H9 (cell line): Measurements from ENCODE around the gene ADGRB3. TPM values are rescaled to one million over a fixed set of nuclear protein-coding genes. Genes with fewer than 3 reads are reported as not detected.

Source experiments
- DNase-seq: peaks from one replicate; pipeline ENCODE4 v3.0.0-alpha.2; 2017
- H2AFZ ChIP-seq: one replicate; pipeline ENCODE4 v1.6.1; 2013; ENCODE audit warnings: mild to moderate bottlenecking, low read length, control low read depth, moderate library complexity
- H2AK5ac ChIP-seq: 2 replicates; pipeline ENCODE4 v1.6.1; 2013; ENCODE audit warnings: low read length, control low read depth, mixed read lengths; ENCODE audit not compliant: insufficient read length
- H2BK120ac ChIP-seq: one replicate; pipeline ENCODE4 v1.6.1; 2013; ENCODE audit warnings: low read depth, mild to moderate bottlenecking, low read length, control low read depth, inconsistent platforms; ENCODE audit not compliant: poor library complexity, severe bottlenecking
- H2BK12ac ChIP-seq: 2 replicates; pipeline ENCODE4 v1.6.1; 2013; ENCODE audit warnings: low read length, control low read depth, mixed read lengths, low read depth; ENCODE audit not compliant: insufficient read length
- H2BK15ac ChIP-seq: 2 replicates; pipeline ENCODE4 v1.6.1; 2013; ENCODE audit warnings: low read depth, low read length, control low read depth
- H2BK20ac ChIP-seq: one replicate; pipeline ENCODE4 v1.6.1; 2013; ENCODE audit warnings: low read depth, mild to moderate bottlenecking, low read length, control low read depth, inconsistent platforms; ENCODE audit not compliant: poor library complexity, severe bottlenecking
- H2BK5ac ChIP-seq: 2 replicates; pipeline ENCODE4 v1.6.1; 2013; ENCODE audit warnings: low read length, control low read depth, mixed read lengths; ENCODE audit not compliant: insufficient read length
- H3K14ac ChIP-seq: 2 replicates; pipeline ENCODE4 v1.6.1; 2013; ENCODE audit warnings: low read length, control low read depth; ENCODE audit not compliant: insufficient read depth
- H3K18ac ChIP-seq: 2 replicates; pipeline ENCODE4 v1.6.1; 2013; ENCODE audit warnings: low read depth, mild to moderate bottlenecking, mixed read lengths, low read length, control low read depth; ENCODE audit not compliant: insufficient read length
- H3K23ac ChIP-seq: 2 replicates; pipeline ENCODE4 v1.6.1; 2013; ENCODE audit warnings: low read length, control low read depth, mixed read lengths, low read depth; ENCODE audit not compliant: insufficient read length
- H3K23me2 ChIP-seq: 2 replicates; pipeline ENCODE4 v1.6.1; 2013; ENCODE audit warnings: low read depth, mild to moderate bottlenecking, mixed read lengths, low read length, control low read depth; ENCODE audit not compliant: insufficient read length, poor library complexity, severe bottlenecking
- H3K27ac ChIP-seq: 2 replicates; pipeline ENCODE4 v1.5.1; 2013; ENCODE audit warnings: low read length, control low read depth, mixed read lengths, low read depth; ENCODE audit not compliant: insufficient read length
- H3K27me3 ChIP-seq: 2 replicates; pipeline ENCODE4 v1.6.1; 2013; ENCODE audit warnings: low read length, control low read depth, inconsistent platforms; ENCODE audit not compliant: insufficient read depth
- H3K4ac ChIP-seq: 2 replicates; pipeline ENCODE4 v1.6.1; 2013; ENCODE audit warnings: low read depth, mild to moderate bottlenecking, control low read depth, inconsistent platforms, low read length, moderate library complexity
- H3K4me1 ChIP-seq: 2 replicates; pipeline ENCODE4 v1.6.1; 2013; ENCODE audit warnings: low read length, control low read depth, inconsistent platforms; ENCODE audit not compliant: insufficient read depth
- H3K4me2 ChIP-seq: 2 replicates; pipeline ENCODE4 v1.6.1; 2013; ENCODE audit warnings: low read length, control low read depth, mixed read lengths; ENCODE audit not compliant: insufficient read length, insufficient read depth
- H3K56ac ChIP-seq: 2 replicates; pipeline ENCODE4 v1.6.1; 2013; ENCODE audit warnings: low read depth, mild to moderate bottlenecking, mixed read lengths, low read length, control low read depth; ENCODE audit not compliant: insufficient read length
- H3K79me1 ChIP-seq: 2 replicates; pipeline ENCODE4 v1.6.1; 2013; ENCODE audit warnings: low read depth, mild to moderate bottlenecking, moderate library complexity, low read length, control low read depth, inconsistent platforms; ENCODE audit not compliant: insufficient read depth, poor library complexity, severe bottlenecking
- H3K79me2 ChIP-seq: 2 replicates; pipeline ENCODE4 v1.6.1; 2013; ENCODE audit warnings: low read length, control low read depth, inconsistent platforms; ENCODE audit not compliant: insufficient read depth
- H3K9ac ChIP-seq: 2 replicates; pipeline ENCODE4 v1.6.1; 2013; ENCODE audit warnings: low read length, control low read depth, mixed read lengths; ENCODE audit not compliant: insufficient read length; ENCODE audit errors: extremely low read depth
- H3K9me3 ChIP-seq: one replicate; pipeline ENCODE4 v1.6.1; 2013; ENCODE audit warnings: low read depth, low read length, inconsistent platforms; ENCODE audit not compliant: control insufficient read depth
- H3T11ph ChIP-seq: one replicate; pipeline ENCODE4 v1.6.1; 2013; ENCODE audit warnings: mild to moderate bottlenecking, low read length, control low read depth, inconsistent platforms
- H4K20me1 ChIP-seq: one replicate; pipeline ENCODE4 v1.6.1; 2013; ENCODE audit not compliant: control insufficient read depth, insufficient read length, insufficient read depth
- H4K5ac ChIP-seq: 2 replicates; pipeline ENCODE4 v1.6.1; 2013; ENCODE audit warnings: low read depth, mild to moderate bottlenecking, mixed read lengths, low read length, control low read depth; ENCODE audit not compliant: insufficient read length
- H4K8ac ChIP-seq: replicated peaks from 2 replicates; pipeline ENCODE4 v1.6.1; 2013; ENCODE audit warnings: low read length, control low read depth, mixed read lengths, low read depth; ENCODE audit not compliant: insufficient read length
- H4K91ac ChIP-seq: 2 replicates; pipeline ENCODE4 v1.6.1; 2013; ENCODE audit warnings: low read depth, mild to moderate bottlenecking, moderate library complexity, mixed read lengths, low read length, control low read depth; ENCODE audit not compliant: insufficient read length
- H3K27ac Mint-ChIP-seq, 3 experiments: 2 replicates in 2 of 3; 3 replicates in 1 of 3; pipeline ENCODE4 v1.8.0; 2020 to 2021; ENCODE audit warnings: mixed read lengths in 3 of 3, mild to moderate bottlenecking in 1 of 3, moderate library complexity in 1 of 3
- H3K27me3 Mint-ChIP-seq: 2 replicates; pipeline ENCODE4 v1.8.0; 2021; ENCODE audit warnings: low read depth, mild to moderate bottlenecking, moderate library complexity, mixed read lengths
- H3K36me3 Mint-ChIP-seq, 3 experiments: 2 replicates in 2 of 3; 3 replicates in 1 of 3; pipeline ENCODE4 v1.8.0; 2020 to 2021; ENCODE audit warnings: low read depth in 3 of 3, mixed read lengths in 3 of 3; ENCODE audit not compliant: insufficient read depth in 1 of 3
- H3K4me1 Mint-ChIP-seq, 2 experiments: 2 replicates each; pipeline ENCODE4 v1.8.0; 2020; ENCODE audit warnings: mixed read lengths in 2 of 2
- H3K4me3 Mint-ChIP-seq, 2 experiments: 2 replicates in 1 of 2; 3 replicates in 1 of 2; pipeline ENCODE4 v1.8.0; 2020 to 2021; ENCODE audit warnings: mild to moderate bottlenecking in 2 of 2, mixed read lengths in 2 of 2, moderate library complexity in 1 of 2
- H3K9me3 Mint-ChIP-seq, 2 experiments: 2 replicates in 1 of 2; 3 replicates in 1 of 2; pipeline ENCODE4 v1.8.0; 2020; ENCODE audit warnings: mild to moderate bottlenecking in 2 of 2, mixed read lengths in 2 of 2, moderate library complexity in 1 of 2
- CTCF ChIP-seq: fragments of 200-600 bp; sonication (generic); conservative IDR thresholded peaks from 3 replicates; pipeline ENCODE4 v1.8.0; 2021; ENCODE audit warnings: antibody characterized with exemption, mild to moderate bottlenecking
- WGBS: extraction: QIAGEN DNeasy Blood & Tissue Kit; methylation state at CpG from one replicate; pipeline ENCODE4 v1.1.7; 2013; ENCODE audit warnings: missing lambda C conversion rate, low lambda C conversion rate, mixed read lengths; ENCODE audit not compliant: insufficient read length; ENCODE audit errors: extremely low coverage; 5-methylcytosine and 5-hydroxymethylcytosine counted together
- total RNA-seq: library from RNA; stranded (reverse); gene quantifications from 2 replicates; pipeline ENCODE4 v1.2.1, GENCODE V29; 2021

The ADGRB3 gene
- total RNA-seq, 1 experiment from 2014 or later = 0.37 TPM

DNA sequence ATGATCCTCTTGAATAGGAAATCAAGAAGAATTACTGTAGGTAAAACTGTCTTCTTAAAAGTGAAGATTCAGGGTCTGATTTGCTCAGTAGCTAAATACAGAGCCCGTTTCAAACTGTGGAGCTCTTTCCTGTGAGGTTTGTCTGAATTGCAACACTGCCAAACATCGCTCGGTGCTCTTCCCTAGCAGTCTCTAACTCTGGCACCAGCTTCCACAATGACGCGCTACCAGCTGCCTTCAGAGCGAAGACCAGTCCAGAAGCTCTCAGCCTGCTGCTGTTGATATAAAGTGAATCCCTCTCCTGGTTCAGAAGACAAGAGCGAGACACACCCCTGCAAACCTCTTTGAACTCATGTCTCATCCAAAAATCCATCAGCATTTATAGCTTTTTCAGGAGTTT, 714.7 kb downstream of the ADGRB3 start:
- Histone ChIP-seq H3K79me2 (no peaks in the 10 kb centered on the region), H3K23ac (no peak overlapping the region), H4K91ac (no peak overlapping the region), H4K20me1 (no peaks in the 10 kb centered on the region), H3K27ac (no peak overlapping the region), H3K4me1 (no peaks in the 10 kb centered on the region), H3K56ac (no peak overlapping the region), H3K9ac (no peak overlapping the region), H3K23me2 (no peaks in the 10 kb centered on the region), H2BK12ac (no peak overlapping the region), H2BK15ac (no peak overlapping the region), H3K27me3 (no peaks in the 10 kb centered on the region), H3K14ac (no peak overlapping the region), H3K79me1 (no peaks in the 10 kb centered on the region), H4K5ac (no peak overlapping the region), H2AFZ (no peak overlapping the region), H3K9me3 (no peaks in the 10 kb centered on the region), H2BK120ac (no peak overlapping the region), H3K18ac (no peak overlapping the region), H3T11ph (no peak overlapping the region), H2BK5ac (no peak overlapping the region), H3K4ac (no peak overlapping the region), H2BK20ac (no peak overlapping the region), H3K4me2 (no peak overlapping the region), H4K8ac (no peak overlapping the region), H2AK5ac (no peak overlapping the region)
- Mint-ChIP-seq H3K27me3 (no peaks in the 10 kb centered on the region; the same call in 1 of the 2 replicates), H3K9me3 (peaks cover 8 to 10% of the 10 kb centered on the region in 2 experiments), H3K4me1 (no peaks in the 10 kb centered on the region), H3K4me3 (no peak overlapping the region), H3K36me3 (peaks cover 0 to 9% (median 4%) of the 10 kb centered on the region in 3 experiments; a peak in 4 of 7 replicates), H3K27ac (no peak overlapping the region)
- no CpG with 5 or more reads among the region's 7 CpGs for WGBS
- no peak for DNase-seq
- TF ChIP-seq CTCF = no peak
